HL-60/S4 treated with retinoic acid at 250 ng/mL for 4 days and 3 days (cell line): ENCODE measurements around the gene GJA3.

Experiments
- in situ Hi-C: fragments of 300-500 bp; cut with MboI; formaldehyde crosslinking; loops from 2 replicates; pipeline ENCODE4 v1.7.0; 2022; ENCODE audit warnings: low sequenced_read_pairs

GJA3 gene

DNA sequence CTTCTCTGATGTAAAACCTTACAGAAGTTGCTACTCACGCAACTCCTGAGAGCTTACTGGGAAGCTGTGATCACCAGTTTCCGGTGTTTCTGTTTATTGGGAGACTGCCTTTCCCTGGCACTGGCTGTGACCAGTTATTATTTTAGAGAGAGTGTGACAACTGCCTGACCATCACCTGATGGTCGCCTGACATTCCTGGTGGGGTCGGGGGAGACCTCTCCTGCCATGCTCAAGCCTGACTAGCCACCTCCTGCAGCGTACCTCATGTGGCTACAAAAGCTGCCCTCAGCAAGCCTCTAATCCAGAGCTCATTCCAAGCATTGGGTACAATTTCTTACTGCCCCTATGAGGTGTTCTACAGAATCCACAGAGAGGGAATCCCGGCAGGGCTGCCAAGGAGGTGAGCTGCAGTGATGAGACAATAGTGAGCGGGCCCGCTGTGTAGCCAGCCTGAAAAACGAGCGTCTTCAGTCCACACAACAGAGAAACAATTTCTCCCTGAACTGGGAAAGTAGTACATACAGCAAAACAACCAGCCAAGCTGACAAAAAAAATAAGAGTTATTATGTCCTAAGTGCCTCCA, 28.7 kb downstream of the GJA3 start:
- in situ Hi-C loops = no loop called here

- in situ Hi-C loops = no loop called here
These were observed 29.6 kb downstream of the GJA3 start for GRCh38 chr13:20131057-20131832.

DNA sequence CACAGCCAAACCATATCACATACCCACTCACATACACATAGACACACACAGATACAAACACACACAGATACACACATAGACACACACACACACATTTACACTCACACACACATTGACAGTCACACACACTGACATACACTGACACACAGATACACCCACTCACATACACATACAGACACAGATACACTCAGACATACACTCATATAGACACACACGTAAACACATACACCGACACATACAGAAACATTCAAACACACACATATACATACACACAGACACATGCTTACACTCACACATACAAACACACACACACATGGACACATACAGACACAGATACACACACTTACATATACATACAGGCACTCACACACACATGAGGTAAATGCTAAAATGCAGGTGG, 30.2 kb downstream of the GJA3 start:
- in situ Hi-C loops = no loop called here

DNA sequence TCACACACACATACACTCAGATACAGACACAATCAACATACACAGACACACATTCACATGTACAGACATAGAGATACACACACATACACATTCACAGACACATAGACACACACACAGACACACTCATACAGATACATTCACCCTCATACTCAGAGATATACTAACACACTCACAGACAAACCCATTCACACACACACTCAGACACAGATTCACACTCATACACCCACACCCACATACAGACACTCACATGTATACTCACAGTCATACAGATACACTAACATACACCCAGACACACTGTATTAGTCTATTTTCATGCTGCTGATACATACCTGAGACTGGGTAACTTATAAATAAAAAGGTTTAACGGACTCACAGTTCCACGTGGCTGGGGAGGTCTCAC, 30.8 kb downstream of the GJA3 start:
- in situ Hi-C loops = no loop called here

- in situ Hi-C loops = no loop called here
These were observed 31.8 kb downstream of the GJA3 start for GRCh38 chr13:20129076-20129475.

DNA sequence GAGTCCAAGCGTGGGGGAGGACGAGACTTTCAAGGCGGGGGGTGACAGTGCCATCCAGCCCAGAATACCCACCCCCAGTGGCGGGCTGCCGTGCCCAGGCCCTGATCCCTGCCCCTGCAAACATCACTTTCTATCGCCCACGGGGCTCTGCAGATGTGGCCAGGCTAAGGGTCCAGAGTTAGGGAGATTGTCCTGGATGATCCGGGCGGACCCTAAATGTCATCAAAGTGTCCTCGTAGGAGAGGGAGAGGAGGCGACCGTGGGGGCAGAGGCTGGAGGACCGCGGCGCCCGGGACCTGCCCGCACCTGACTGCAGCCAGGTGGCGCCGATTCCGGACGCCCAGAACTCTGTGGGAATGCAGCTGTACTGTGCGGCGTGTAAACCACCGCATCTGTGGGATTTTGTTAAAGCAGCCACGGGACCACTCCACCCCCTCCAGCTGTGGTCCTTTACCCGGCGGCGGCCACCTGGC, 32.4 kb downstream of the GJA3 start:
- in situ Hi-C loops = no loop called here

DNA sequence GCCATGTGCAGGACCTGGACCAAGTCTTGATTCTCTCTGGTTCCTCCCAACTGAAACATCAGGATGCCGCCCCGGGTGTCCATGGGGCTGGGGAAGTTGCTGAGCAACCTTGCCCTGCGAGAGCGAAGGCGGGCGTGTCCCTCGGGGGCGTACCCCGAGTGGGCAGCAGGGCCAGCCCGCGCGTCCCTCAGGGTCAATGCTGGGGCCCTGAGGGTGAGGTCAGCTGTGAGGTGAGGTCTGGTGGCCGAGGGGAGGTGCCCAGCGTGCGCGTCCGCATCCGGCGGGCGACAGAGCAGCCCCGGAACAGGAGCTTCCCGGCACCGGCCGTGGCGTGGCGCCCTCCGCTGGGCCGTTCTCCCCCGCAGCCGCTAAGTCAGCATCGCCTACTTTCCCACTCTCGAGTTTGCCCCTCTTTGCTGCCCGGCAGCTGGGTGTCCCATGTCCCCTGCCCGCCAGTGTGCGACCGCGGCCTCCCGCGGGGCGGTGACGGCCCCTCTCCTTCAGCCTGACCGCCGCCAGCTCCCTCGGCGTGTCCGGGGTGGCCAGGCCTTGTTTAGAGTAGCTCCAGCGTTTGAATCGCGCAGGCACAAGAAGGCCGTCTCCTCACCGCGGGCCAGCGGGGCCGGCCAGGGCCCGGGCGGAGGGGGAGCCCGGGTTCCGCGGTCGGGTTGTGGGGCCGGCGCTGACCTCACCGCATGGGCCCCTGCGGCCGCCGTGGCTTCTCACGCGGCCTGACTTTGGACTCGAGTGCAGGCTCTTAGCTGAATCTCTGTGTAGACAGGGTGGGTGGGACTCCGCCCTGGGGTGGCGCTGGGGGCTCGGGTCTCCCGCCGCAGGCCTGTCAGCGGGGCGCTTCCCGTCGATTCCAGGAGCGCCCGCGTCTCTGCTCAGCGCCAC, 33.0 kb downstream of the GJA3 start:
- in situ Hi-C loops = no loop called here

- in situ Hi-C loops = no loop called here
These were observed 33.6 kb downstream of the GJA3 start for GRCh38 chr13:20127262-20127561.

DNA sequence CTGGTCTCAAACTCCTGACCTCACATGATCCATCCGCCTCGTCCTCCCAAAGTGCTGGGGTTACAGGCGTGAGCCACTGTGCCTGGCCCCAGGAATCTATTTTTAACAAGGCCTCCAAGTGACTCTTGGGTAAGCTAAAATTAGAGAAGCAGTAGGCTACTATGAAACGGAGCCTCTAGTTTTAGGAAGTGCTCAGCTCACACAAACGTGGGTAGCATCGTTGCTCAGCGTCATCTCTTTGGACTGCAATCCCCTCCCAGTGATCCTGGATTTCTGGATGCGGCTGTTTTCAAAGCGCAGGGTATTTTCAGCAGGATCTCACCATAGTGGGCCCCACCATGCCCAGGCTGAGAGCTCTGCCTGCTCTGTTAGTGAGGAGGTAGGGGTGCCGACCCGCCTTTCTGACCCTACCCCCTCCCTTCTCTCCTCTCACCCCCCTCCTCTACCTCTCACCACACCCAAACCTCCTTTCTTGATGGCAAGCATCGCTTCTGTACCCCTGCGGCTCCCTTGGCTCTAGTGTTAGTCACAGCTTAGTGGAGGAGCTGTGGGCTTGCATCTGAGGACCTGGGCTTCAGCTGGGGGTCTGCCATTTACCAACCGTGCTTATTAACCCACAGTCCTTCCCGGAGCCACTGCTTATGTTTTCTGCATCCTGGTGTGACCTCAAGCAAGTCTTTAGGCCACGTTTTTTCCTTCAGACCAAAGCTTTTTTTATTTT, 34.2 kb downstream of the GJA3 start:
- in situ Hi-C loops = no loop called here

GRCh38 chr13:20125783-20126165, 35.1 kb downstream of the GJA3 start:
- in situ Hi-C loops = no loop called here

- in situ Hi-C loops = no loop called here
These were observed 35.6 kb downstream of the GJA3 start for GRCh38 chr13:20125129-20125782.

DNA sequence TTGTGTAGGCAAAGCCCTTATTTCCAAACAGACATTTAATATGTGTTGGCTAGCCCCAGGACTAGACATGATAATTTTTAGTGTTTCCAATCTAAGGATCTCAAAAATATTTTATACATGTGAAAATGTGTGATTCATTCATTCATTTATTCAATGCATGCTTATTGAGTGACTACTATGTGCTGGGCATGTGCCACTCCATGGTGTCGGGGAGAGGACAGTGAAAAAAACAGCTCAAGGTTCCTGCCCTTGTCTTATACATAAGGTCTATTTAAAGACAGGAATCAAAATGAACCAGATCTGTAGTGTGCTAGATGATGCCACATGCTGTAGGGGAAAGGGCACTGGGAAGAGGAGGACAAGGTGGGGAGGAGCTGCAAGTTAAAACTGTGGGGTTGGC, 36.5 kb downstream of the GJA3 start:
- in situ Hi-C loops = no loop called here

GRCh38 chr13:20121159-20121525, 39.7 kb downstream of the GJA3 start:
- in situ Hi-C loops = no loop called here

GRCh38 chr13:20119960-20120359, 40.9 kb downstream of the GJA3 start:
- in situ Hi-C loops = no loop called here

DNA sequence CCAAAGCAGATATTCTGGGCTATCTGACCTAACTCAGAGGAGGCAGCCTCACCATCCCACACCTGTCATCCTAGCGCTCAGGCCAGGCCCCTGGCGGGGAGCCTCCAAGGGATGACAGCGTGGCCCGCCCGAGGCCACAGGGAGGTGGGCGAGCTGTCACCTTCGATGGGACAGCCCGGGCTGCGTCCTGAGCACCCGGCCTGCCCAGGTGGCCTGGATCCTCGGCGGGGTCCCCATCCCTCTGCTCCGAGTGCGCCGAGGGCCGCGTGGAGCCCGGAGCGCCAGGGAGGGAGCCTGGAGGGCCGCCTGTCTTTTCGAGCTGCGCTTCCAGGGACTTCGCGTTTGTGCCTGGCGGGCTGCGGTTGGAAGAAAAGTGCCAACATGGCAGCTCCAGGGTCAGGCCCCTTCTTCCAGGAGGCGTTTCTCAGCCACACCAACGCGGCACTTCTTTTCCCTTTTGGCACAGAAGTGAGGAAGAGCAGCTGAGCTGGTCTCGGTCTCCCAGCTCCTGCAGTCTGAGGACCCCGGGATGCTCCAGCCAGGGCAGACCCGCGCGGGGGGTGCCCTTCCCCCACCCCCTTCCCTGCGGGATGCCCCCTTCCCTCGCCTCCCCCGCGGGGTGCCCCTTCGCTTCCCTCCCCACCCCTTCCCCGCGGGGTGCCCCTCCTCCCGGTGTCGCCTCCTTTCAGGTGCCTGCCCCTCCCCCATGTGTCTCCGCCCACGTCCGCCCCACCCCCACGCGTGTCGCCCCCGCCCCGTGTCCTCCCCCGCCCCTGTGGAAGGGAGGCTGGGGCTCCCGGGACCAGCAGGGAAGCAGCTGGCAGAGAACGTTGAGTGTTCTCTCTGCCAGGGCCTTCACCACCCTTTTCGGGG, 42.3 kb downstream of the GJA3 start:
- in situ Hi-C loops = no loop called here

- in situ Hi-C loops = no loop called here
These were observed 44.6 kb downstream of the GJA3 start for GRCh38 chr13:20116213-20116612.

DNA sequence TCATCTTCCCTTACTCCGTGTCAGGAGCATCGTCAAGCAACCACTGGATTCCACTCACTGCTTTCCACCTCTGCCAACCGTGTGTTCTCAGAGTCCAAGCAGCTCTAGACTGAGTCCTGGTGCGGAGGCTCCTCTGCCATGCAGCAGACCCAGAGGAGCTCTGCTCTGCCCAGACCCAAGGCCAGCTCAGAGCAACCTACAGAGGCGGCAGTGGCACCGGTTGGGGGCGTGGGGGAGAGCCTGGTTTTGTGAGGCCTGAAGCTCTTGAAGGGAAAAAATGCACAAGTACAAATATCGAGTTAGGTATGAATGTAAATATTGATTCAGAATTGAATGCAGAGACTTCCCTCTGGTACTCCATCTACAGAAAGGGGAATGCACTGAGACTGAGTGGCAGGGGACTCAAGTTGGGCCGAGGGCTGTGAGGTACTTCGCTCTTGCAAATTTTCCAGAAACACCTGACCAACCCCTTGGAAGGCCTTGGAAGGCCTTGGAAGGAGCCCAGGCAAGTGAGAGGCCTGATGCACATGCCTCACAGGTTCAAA, 46.7 kb downstream of the GJA3 start:
- in situ Hi-C loops = no loop called here

GRCh38 chr13:20109037-20109436, 51.8 kb downstream of the GJA3 start:
- in situ Hi-C loops = no loop called here

- in situ Hi-C loops = no loop called here
These were observed 54.1 kb downstream of the GJA3 start for GRCh38 chr13:20106742-20107141.
